ENCODE measurements around the gene CDK5. TPM values are rescaled to one million over a fixed set of nuclear protein-coding genes. Genes with fewer than 3 reads are reported as not detected.

CDK5 gene
- total RNA-seq, 1 experiment from 2014 or later, result 12.2 TPM

GRCh38 chr7:151071032-151071866, 13.6 kb upstream of the CDK5 start:
- no TSS peak for BruUV-seq (replicated peaks)
- POLR2A ChIA-PET, result no interaction called here
- CTCF ChIA-PET, result interaction anchor here (0.6 to 1.2 kb wide), 3 partner anchors 11 to 75 kb away, joined by 3 to 5 read pairs (median 4); no protein-coding TSS in a partner anchor
- Mint-ChIP-seq H3K27ac (ENCODE audit: low read depth, unreplicated experiment) (no peak overlapping the region), H3K4me1 (ENCODE audit: insufficient read depth, unreplicated experiment) (no peaks in the 10 kb centered on the region), H3K9me3 (ENCODE audit: unreplicated experiment) (no peaks in the 10 kb centered on the region), H3K36me3 (ENCODE audit: insufficient read depth, unreplicated experiment) (peaks cover 79% of the 10 kb centered on the region), H3K4me3 (ENCODE audit: unreplicated experiment) (no peak overlapping the region), H3K27me3 (ENCODE audit: insufficient read depth, unreplicated experiment) (no peaks in the 10 kb centered on the region)
- no peak for TF ChIP-seq CTCF (IDR thresholded peaks at IDR 0.05; ENCODE audit: unreplicated experiment)
- intact Hi-C loops (cut with micrococcal nuclease), result no loop called here
- no peak for DNase-seq (ENCODE audit: unreplicated experiment)

- TF ChIP-seq CTCF (IDR thresholded peaks at IDR 0.05; ENCODE audit: unreplicated experiment), result no peak
- Mint-ChIP-seq H3K27ac (ENCODE audit: low read depth, unreplicated experiment) (no peak overlapping the region), H3K27me3 (ENCODE audit: insufficient read depth, unreplicated experiment) (no peaks in the 10 kb centered on the region), H3K4me1 (ENCODE audit: insufficient read depth, unreplicated experiment) (no peaks in the 10 kb centered on the region), H3K36me3 (ENCODE audit: insufficient read depth, unreplicated experiment) (peaks cover 76% of the 10 kb centered on the region), H3K9me3 (ENCODE audit: unreplicated experiment) (no peaks in the 10 kb centered on the region), H3K4me3 (ENCODE audit: unreplicated experiment) (no peak overlapping the region)
- ChIA-PET POLR2A (no interaction called here), CTCF (interaction anchor here (0.8 to 1.2 kb wide), 2 partner anchors 10 to 45 kb away, joined by 3 to 5 read pairs; no protein-coding TSS in a partner anchor)
- DNase-seq (ENCODE audit: unreplicated experiment), result no peak
- no TSS peak for BruUV-seq (replicated peaks)
- intact Hi-C loops (cut with micrococcal nuclease), result no loop called here
Measured at GRCh38 chr7:151070574-151070960, 12.9 kb upstream of the CDK5 start.

- CTCF ChIA-PET, result interaction anchor here (0.8 kb wide), 1 partner anchor 46 kb away, joined by 3 read pairs; no protein-coding TSS in a partner anchor
Measured at GRCh38 chr7:151069841-151070573, 12.3 kb upstream of the CDK5 start.

More at GRCh38 chr7:151069841-151070573, 12.3 kb upstream of the CDK5 start:
- H3K4me3 Mint-ChIP-seq (ENCODE audit: unreplicated experiment), result no peak overlapping the region
- POLR2A ChIA-PET, result no interaction called here
- H3K9me3 Mint-ChIP-seq (ENCODE audit: unreplicated experiment), result no peaks in the 10 kb centered on the region
- H3K27me3 Mint-ChIP-seq (ENCODE audit: insufficient read depth, unreplicated experiment), result no peaks in the 10 kb centered on the region
- no TSS peak for BruUV-seq (replicated peaks)
- no peak for DNase-seq (ENCODE audit: unreplicated experiment)
- no peak for TF ChIP-seq CTCF (IDR thresholded peaks at IDR 0.05; ENCODE audit: unreplicated experiment)
- no peak overlapping the region for H3K27ac Mint-ChIP-seq (ENCODE audit: low read depth, unreplicated experiment)
- H3K4me1 Mint-ChIP-seq (ENCODE audit: insufficient read depth, unreplicated experiment), result no peaks in the 10 kb centered on the region
- intact Hi-C loops (cut with micrococcal nuclease), result no loop called here
- H3K36me3 Mint-ChIP-seq (ENCODE audit: insufficient read depth, unreplicated experiment), result peaks cover 76% of the 10 kb centered on the region

Measured in MCF 10A (cell line).